Activated CD8-positive, alpha-beta T cell treated with anti-CD3 and anti-CD28 coated beads for 36 hours (primary cell): ENCODE data around the gene KLHL30. TPM values are rescaled to one million over a fixed set of nuclear protein-coding genes. Genes with fewer than 3 reads are reported as not detected.

Source experiments
- ATAC-seq: fragments of 200-7000 bp; cut with Tn5 transposase; one replicate; pipeline ENCODE4 v1.10.0; 2021; ENCODE audit warnings: mild to moderate bottlenecking, moderate library complexity
- CTCF ChIA-PET: fragments of 350-600 bp; sonication (Branson Sonifier 250); formaldehyde crosslinking; loops from one replicate; lab custom pipeline; 2021; ENCODE audit warnings: antibody characterized with exemption; lab: Charles Lee
- POLR2A ChIA-PET: fragments of 350-600 bp; sonication (Branson Sonifier 250); formaldehyde crosslinking; loops from one replicate; lab custom pipeline; 2021; ENCODE audit warnings: antibody characterized with exemption; lab: Charles Lee
- DNase-seq: peaks from one replicate; pipeline ENCODE4 v3.0.0-alpha.2; 2020
- H3K27ac Mint-ChIP-seq: one replicate; pipeline ENCODE4 v1.8.0; 2021; ENCODE audit warnings: mild to moderate bottlenecking, mixed read lengths
- H3K27me3 Mint-ChIP-seq: one replicate; pipeline ENCODE4 v1.8.0; 2021; ENCODE audit warnings: mixed read lengths
- H3K36me3 Mint-ChIP-seq: one replicate; pipeline ENCODE4 v1.8.0; 2021; ENCODE audit warnings: low read depth, mixed read lengths
- H3K4me1 Mint-ChIP-seq: one replicate; pipeline ENCODE4 v1.8.0; 2021; ENCODE audit warnings: low read depth, mixed read lengths
- H3K4me3 Mint-ChIP-seq: one replicate; pipeline ENCODE4 v1.8.0; 2021; ENCODE audit warnings: mild to moderate bottlenecking, moderate library complexity, mixed read lengths
- H3K9me3 Mint-ChIP-seq: one replicate; pipeline ENCODE4 v1.8.0; 2021; ENCODE audit warnings: mixed read lengths
- intact Hi-C: fragments of 100-400 bp; cut with micrococcal nuclease; formaldehyde crosslinking; loops from one replicate; pipeline ENCODE4 v1.10.0; 2022
- total RNA-seq, 2 experiments: library from RNA; stranded (reverse); gene quantifications; one replicate each; pipeline ENCODE4 v1.2.3, GENCODE V29; 2021
- TF ChIP-seq, protein P1 (sequence below): fragments of 200-600 bp; IDR thresholded peaks from one replicate; pipeline ENCODE4 v1.8.0; 2022; ENCODE audit warnings: antibody characterized with exemption, mild to moderate bottlenecking

The KLHL30 gene
- total RNA-seq, 2 experiments from 2014 or later: not detected

DNA sequence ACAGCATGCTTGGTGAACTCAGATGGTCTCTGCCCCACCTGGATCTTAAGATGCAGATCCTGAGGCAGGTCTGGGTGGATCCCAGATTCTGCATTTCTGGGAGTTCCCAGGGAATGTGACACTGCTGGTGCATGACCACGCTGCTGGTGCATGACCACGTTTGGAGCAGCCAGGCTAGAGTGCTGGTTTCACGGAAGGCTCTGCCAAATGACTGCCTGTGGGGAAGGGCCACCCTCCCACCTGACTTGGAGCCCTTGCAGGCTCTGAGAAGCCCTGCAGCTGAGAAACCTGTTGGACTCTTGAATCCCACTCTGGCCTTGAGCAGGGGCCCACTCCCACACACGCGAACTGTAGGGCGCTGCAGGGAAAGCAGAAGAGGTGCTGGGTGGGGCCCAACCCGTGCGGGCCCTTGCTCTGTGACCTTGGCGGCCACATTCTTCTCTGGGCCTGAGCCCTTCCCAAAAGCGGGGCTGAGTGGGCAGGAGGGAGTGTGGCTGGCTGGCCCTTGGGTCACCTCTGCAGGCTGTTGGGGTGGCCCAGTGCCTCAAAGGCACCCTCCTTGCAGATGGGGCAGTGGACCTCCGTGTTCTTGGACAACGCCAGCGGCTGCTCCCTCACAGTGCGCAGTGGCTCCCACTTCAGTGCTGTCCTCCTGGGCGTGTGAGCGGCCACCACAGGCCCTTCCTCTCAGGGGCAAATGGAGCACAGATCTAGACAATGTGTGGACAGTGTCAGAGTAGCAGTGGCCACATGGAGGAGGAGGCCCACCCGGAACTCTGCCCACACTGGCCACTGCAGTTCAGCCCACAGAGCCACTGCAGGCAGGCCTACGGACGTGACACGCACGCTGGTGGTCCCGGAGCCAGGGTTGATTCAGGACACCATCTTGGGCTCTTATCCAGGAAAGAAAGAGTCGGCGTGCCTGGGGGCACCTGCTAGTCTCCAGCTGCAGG lies 28.2 kb downstream of the KLHL30 start:
- peaks cover 8% of the 10 kb centered on the region for H3K36me3 Mint-ChIP-seq
- no peaks in the 10 kb centered on the region for H3K9me3 Mint-ChIP-seq
- H3K4me3 Mint-ChIP-seq: no peak overlapping the region
- peaks cover 9% of the 10 kb centered on the region for H3K27me3 Mint-ChIP-seq
- intact Hi-C loops: no loop called here
- DNase-seq: no peak
- no peaks in the 10 kb centered on the region for H3K4me1 Mint-ChIP-seq
- no peak overlapping the region for H3K27ac Mint-ChIP-seq
- CTCF ChIA-PET: no interaction called here
- TF ChIP-seq, protein P1, sequence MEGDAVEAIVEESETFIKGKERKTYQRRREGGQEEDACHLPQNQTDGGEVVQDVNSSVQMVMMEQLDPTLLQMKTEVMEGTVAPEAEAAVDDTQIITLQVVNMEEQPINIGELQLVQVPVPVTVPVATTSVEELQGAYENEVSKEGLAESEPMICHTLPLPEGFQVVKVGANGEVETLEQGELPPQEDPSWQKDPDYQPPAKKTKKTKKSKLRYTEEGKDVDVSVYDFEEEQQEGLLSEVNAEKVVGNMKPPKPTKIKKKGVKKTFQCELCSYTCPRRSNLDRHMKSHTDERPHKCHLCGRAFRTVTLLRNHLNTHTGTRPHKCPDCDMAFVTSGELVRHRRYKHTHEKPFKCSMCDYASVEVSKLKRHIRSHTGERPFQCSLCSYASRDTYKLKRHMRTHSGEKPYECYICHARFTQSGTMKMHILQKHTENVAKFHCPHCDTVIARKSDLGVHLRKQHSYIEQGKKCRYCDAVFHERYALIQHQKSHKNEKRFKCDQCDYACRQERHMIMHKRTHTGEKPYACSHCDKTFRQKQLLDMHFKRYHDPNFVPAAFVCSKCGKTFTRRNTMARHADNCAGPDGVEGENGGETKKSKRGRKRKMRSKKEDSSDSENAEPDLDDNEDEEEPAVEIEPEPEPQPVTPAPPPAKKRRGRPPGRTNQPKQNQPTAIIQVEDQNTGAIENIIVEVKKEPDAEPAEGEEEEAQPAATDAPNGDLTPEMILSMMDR: no peak
- no peak for ATAC-seq
- POLR2A ChIA-PET: interaction anchor here (1.1 to 1.3 kb wide), 2 partner anchors 9 to 73 kb away, joined by 3 read pairs; no protein-coding TSS in a partner anchor

DNA sequence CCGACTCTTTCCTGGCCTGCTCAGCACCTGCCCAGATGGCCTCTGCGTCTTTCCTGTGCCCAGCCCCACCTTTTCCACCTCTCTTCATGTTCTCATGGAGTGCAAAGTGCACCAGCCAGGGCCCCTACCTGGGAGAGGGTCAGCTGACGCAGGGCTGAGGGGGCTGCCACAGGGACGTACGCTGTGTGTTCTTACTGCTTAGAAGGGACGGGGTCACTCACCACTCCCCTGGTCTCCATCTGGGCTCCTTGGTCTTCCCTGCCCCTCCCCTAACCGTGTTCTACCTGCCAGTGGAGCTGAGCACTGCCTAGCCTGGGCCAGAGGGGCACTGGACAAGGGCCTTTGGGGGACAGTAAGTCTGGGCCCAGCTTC lies 28.9 kb downstream of the KLHL30 start:
- POLR2A ChIA-PET: interaction anchor here (0.8 to 1.3 kb wide), 3 partner anchors 9 to 68 kb away, joined by 3 read pairs; no protein-coding TSS in a partner anchor
- CTCF ChIA-PET: no interaction called here
- intact Hi-C loops: no loop called here
- ATAC-seq (no peak), DNase-seq (no peak)
- peaks cover 9% of the 10 kb centered on the region for H3K27me3 Mint-ChIP-seq
- no peak overlapping the region for H3K27ac Mint-ChIP-seq
- no peak overlapping the region for H3K4me3 Mint-ChIP-seq
- no peaks in the 10 kb centered on the region for H3K4me1 Mint-ChIP-seq
- TF ChIP-seq, protein P1: no peak
- no peaks in the 10 kb centered on the region for H3K9me3 Mint-ChIP-seq
- peaks cover 11% of the 10 kb centered on the region for H3K36me3 Mint-ChIP-seq

DNA sequence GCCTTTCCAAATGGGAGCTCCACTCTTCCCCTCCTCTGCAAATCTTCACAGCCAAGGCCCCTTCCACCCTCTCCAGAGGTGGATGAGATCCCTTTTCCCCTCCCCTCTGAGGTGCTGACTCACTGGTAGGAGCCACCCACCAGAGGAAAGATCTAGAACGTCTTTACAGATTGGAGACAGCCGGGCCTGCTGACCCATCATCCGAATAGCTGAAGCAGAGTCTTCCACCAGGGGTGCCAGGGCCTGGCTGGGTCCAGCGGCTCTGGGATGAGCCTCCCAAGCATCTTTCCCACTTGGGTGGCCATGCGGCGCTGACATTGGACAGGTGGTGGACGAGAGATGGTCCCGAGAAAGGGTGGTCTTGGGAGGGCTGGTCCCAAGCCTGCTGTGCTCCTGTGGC lies 29.3 kb downstream of the KLHL30 start:
- POLR2A ChIA-PET: interaction anchor here (0.8 to 1.3 kb wide), 3 partner anchors 8 to 68 kb away, joined by 3 read pairs; no protein-coding TSS in a partner anchor
- Mint-ChIP-seq H3K4me3 (no peak overlapping the region), H3K27me3 (peaks cover 9% of the 10 kb centered on the region), H3K9me3 (no peaks in the 10 kb centered on the region), H3K27ac (no peak overlapping the region), H3K36me3 (peaks cover 12% of the 10 kb centered on the region), H3K4me1 (no peaks in the 10 kb centered on the region)
- DNase-seq (no peak), ATAC-seq (no peak)
- TF ChIP-seq, protein P1: no peak
- CTCF ChIA-PET: no interaction called here
- intact Hi-C loops: no loop called here

DNA sequence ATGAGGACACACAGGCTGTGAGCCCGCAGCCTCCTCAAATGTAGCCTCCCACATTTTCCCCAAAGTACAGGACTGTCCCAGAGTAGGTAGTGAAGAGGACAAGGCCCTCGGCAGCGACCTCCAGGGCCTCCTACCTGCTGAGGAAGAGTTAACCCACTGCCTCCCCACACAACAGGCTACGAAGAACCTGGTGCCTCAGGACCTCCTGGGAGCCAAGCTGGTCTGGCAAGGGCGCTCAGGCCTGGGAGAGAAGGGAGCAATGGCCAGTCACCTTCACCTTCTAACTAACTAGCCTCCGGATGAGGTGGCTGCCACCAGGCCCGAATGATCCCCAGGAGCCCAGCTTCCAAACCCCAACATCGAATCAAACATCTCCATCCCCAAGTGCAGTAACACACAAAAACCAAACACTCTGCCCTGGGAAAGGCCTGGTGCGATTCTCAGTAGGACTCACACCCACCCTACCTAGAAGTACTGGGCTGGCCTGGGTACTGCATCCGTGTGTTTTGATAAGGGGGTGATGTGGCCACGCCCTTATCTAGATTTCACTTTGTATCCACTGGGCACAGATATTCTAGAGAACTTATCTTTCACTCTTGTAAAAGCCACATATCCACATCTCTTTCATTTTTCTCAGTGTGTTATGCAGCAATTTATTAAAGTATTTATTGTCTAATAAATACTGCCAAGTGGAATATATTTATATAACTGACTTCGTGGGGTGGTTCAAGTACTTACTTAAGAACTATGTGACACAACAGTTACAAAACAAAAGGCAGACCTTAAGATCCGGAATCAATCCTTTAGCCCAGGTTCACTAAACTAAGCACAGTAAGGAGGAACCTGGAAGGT lies 30.0 kb downstream of the KLHL30 start:
- Mint-ChIP-seq H3K36me3 (peaks cover 19% of the 10 kb centered on the region), H3K9me3 (no peaks in the 10 kb centered on the region), H3K27me3 (peaks cover 9% of the 10 kb centered on the region), H3K27ac (no peak overlapping the region), H3K4me1 (no peaks in the 10 kb centered on the region), H3K4me3 (no peak overlapping the region)
- ATAC-seq (no peak), DNase-seq (no peak)
- TF ChIP-seq, protein P1: no peak
- ChIA-PET POLR2A (interaction anchor here (0.8 to 1.3 kb wide), 3 partner anchors 8 to 67 kb away, joined by 3 read pairs; no protein-coding TSS in a partner anchor), CTCF (no interaction called here)
- intact Hi-C loops: no loop called here
